Panc1 (cell line): Measurements from ENCODE around the gene USP32. TPM values are rescaled to one million over a fixed set of nuclear protein-coding genes. Genes with fewer than 3 reads are reported as not detected.

Experiments
- ATAC-seq: fragments of 200-7000 bp; cut with Tn5 transposase; 2 replicates; pipeline ENCODE4 v1.9.1; 2020; ENCODE audit warnings: mild to moderate bottlenecking, moderate library complexity
- BruUV-seq: library from RNA; stranded (reverse); fragments of 400-500 nt; replicated peaks from 2 replicates; lab custom pipeline; 2021; lab: Mats Ljungman, UMichigan
- CTCF ChIA-PET: fragments of 300-600 bp; sonication (Branson Sonifier 250); formaldehyde crosslinking; loops from one replicate; lab custom pipeline; 2022; ENCODE audit warnings: antibody characterized with exemption; lab: Charles Lee
- POLR2A ChIA-PET: fragments of 300-600 bp; sonication (Branson Sonifier 250); formaldehyde crosslinking; loops from one replicate; lab custom pipeline; 2022; ENCODE audit warnings: antibody characterized with exemption; lab: Charles Lee
- DNase-seq: peaks from one replicate; pipeline ENCODE4 v3.0.0-alpha.2; 2010; ENCODE audit warnings: low read depth, low spot score
- H3K27ac ChIP-seq: 2 replicates; pipeline ENCODE4 v1.5.1; 2011; ENCODE audit warnings: mild to moderate bottlenecking, low read length, inconsistent platforms
- H3K27me3 ChIP-seq: fragments of 200-500 bp; sonication (Bioruptor generic); 2 replicates; pipeline ENCODE4 v1.6.0; 2014; ENCODE audit warnings: low read length, inconsistent platforms; ENCODE audit not compliant: control insufficient read depth, insufficient read depth
- H3K36me3 ChIP-seq: fragments of 200-500 bp; sonication (Bioruptor generic); 2 replicates; pipeline ENCODE4 v1.5.1; 2014; ENCODE audit warnings: inconsistent platforms, mild to moderate bottlenecking, low read length, moderate library complexity; ENCODE audit not compliant: control insufficient read depth, insufficient read depth
- H3K4me1 ChIP-seq: 2 replicates; pipeline ENCODE4 v1.5.1; 2011; ENCODE audit warnings: inconsistent platforms, mild to moderate bottlenecking, low read length, moderate library complexity; ENCODE audit not compliant: control insufficient read depth, insufficient read depth
- H3K4me3 ChIP-seq, 2 experiments: 2 replicates each; pipeline ENCODE4 v1.5.1; 2011 to 2012; ENCODE audit warnings: low read depth in 2 of 2, low read length in 2 of 2, mild to moderate bottlenecking in 2 of 2, inconsistent platforms in 1 of 2, moderate library complexity in 1 of 2
- H3K9me3 ChIP-seq: fragments of 200-500 bp; sonication (Bioruptor generic); 2 replicates; pipeline ENCODE4 v1.5.1; 2014; ENCODE audit warnings: low read depth, mild to moderate bottlenecking, inconsistent platforms, low read length, moderate library complexity; ENCODE audit not compliant: control insufficient read depth, insufficient read depth
- CTCF ChIP-seq: fragments of 450-650 bp; IDR thresholded peaks from 2 replicates; pipeline ENCODE4 v1.5.1; 2017; ENCODE audit warnings: mild to moderate bottlenecking
- POLR2AphosphoS5 ChIP-seq: IDR thresholded peaks from 2 replicates; pipeline ENCODE4 v1.6.1; 2012; ENCODE audit warnings: mild to moderate bottlenecking, low read depth, low read length, moderate library complexity
- SIN3A ChIP-seq: IDR thresholded peaks from 2 replicates; pipeline ENCODE4 v1.6.1; 2012; ENCODE audit warnings: low read depth, mild to moderate bottlenecking, low read length, moderate library complexity, borderline replicate concordance; ENCODE audit not compliant: insufficient read depth
- TCF7L2 ChIP-seq: IDR thresholded peaks from 2 replicates; pipeline ENCODE4 v1.6.1; 2011; ENCODE audit warnings: mild to moderate bottlenecking, low read depth, low read length, inconsistent platforms
- in situ Hi-C: cut with HindIII; loops from 2 replicates; pipeline ENCODE4 v1.10.0; 2016; ENCODE audit warnings: low sequenced_read_pairs, low pct_unique_long_range_greater_than_20kb
- intact Hi-C: fragments of 100-400 bp; cut with micrococcal nuclease; formaldehyde crosslinking; loops from one replicate; pipeline ENCODE4 v1.10.0; 2022; ENCODE audit not compliant: unreplicated experiment
- total RNA-seq: library from RNA; stranded (reverse); gene quantifications from one replicate; pipeline ENCODE4 v1.2.1, GENCODE V29; 2021; ENCODE audit not compliant: unreplicated experiment
- TF ChIP-seq, protein P1 (sequence below), 2 experiments: IDR thresholded peaks; 2 replicates each; pipeline ENCODE4 v1.6.1; 2011 to 2012; ENCODE audit warnings: low read depth in 2 of 2, control low read depth in 1 of 2, low read length in 1 of 2, mild to moderate bottlenecking in 1 of 2, moderate library complexity in 1 of 2; ENCODE audit not compliant: insufficient read depth in 1 of 2

USP32 gene
- total RNA-seq, 1 experiment from 2014 or later = 45.5 TPM

DNA sequence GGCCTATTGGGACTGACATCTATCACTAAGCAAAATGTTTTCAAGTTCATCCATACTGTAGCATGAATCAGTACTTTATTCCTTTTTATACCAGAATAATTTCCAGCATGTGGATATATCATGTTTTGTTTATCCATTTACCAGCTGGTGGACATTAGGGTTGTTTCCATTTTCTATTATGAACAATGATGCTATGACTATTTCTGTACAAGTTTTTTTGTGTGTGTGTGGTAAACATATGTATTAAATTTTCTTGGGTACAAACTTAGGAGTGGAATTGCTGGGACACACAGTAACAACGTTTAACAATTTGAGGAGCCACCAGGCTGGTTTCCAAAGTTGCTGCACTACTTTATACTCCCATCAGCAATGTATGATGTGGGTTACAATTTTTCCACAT, 91.0 kb downstream of the USP32 start:
- Histone ChIP-seq H3K4me3 (no peak overlapping the region), H3K27ac (no peak overlapping the region), H3K9me3 (no peaks in the 10 kb centered on the region), H3K4me1 (no peaks in the 10 kb centered on the region), H3K27me3 (no peaks in the 10 kb centered on the region), H3K36me3 (no peaks in the 10 kb centered on the region; the same call in 1 of the 2 replicates)
- ATAC-seq = no peak
- intact Hi-C loops = no loop called here
- in situ Hi-C loops = no loop called here
- POLR2A ChIA-PET = no interaction called here
- DNase-seq = no peak
- TF ChIP-seq TCF7L2 = no peak
- TF ChIP-seq POLR2AphosphoS5 = no peak
- no peak for TF ChIP-seq CTCF
- no peak for TF ChIP-seq SIN3A
- TF ChIP-seq, protein P1, sequence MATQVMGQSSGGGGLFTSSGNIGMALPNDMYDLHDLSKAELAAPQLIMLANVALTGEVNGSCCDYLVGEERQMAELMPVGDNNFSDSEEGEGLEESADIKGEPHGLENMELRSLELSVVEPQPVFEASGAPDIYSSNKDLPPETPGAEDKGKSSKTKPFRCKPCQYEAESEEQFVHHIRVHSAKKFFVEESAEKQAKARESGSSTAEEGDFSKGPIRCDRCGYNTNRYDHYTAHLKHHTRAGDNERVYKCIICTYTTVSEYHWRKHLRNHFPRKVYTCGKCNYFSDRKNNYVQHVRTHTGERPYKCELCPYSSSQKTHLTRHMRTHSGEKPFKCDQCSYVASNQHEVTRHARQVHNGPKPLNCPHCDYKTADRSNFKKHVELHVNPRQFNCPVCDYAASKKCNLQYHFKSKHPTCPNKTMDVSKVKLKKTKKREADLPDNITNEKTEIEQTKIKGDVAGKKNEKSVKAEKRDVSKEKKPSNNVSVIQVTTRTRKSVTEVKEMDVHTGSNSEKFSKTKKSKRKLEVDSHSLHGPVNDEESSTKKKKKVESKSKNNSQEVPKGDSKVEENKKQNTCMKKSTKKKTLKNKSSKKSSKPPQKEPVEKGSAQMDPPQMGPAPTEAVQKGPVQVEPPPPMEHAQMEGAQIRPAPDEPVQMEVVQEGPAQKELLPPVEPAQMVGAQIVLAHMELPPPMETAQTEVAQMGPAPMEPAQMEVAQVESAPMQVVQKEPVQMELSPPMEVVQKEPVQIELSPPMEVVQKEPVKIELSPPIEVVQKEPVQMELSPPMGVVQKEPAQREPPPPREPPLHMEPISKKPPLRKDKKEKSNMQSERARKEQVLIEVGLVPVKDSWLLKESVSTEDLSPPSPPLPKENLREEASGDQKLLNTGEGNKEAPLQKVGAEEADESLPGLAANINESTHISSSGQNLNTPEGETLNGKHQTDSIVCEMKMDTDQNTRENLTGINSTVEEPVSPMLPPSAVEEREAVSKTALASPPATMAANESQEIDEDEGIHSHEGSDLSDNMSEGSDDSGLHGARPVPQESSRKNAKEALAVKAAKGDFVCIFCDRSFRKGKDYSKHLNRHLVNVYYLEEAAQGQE (IDR thresholded peaks at IDR 0.05; ENCODE audit: insufficient read depth in 1 of 2, low read depth in 2 of 2, low read length in 1 of 2) = no peak
- CTCF ChIA-PET = no interaction called here
- TSS peak; percentile 37 for BruUV-seq

GRCh38 chr17:60300011-60300410, 91.9 kb downstream of the USP32 start:
- BruUV-seq = no TSS peak
- in situ Hi-C loops (no loop called here), intact Hi-C loops (no loop called here)
- Histone ChIP-seq H3K36me3 (no peaks in the 10 kb centered on the region; the same call in 1 of the 2 replicates), H3K9me3 (no peaks in the 10 kb centered on the region), H3K27ac (no peak overlapping the region), H3K4me3 (no peak overlapping the region), H3K27me3 (no peaks in the 10 kb centered on the region), H3K4me1 (no peaks in the 10 kb centered on the region)
- POLR2A ChIA-PET = no interaction called here
- CTCF ChIA-PET = no interaction called here
- ATAC-seq (no peak), DNase-seq (no peak)
- TF ChIP-seq SIN3A (no peak), TCF7L2 (no peak), POLR2AphosphoS5 (no peak), CTCF (no peak)
- TF ChIP-seq, protein P1 (IDR thresholded peaks at IDR 0.05; ENCODE audit: insufficient read depth in 1 of 2, low read depth in 2 of 2, low read length in 1 of 2) = no peak
